GM12873 (cell line): ENCODE measurements around the gene A3GALT2.

Source experiments
- CTCF ChIP-seq: IDR thresholded peaks from 2 replicates; pipeline ENCODE4 v1.5.1; 2012; ENCODE audit warnings: low read depth, mild to moderate bottlenecking, moderate library complexity, low read length, control low read depth; ENCODE audit not compliant: insufficient read depth; ENCODE audit errors: missing control alignments

Gene A3GALT2

GRCh38 chr1:33358795-33359503, 38.1 kb upstream of the A3GALT2 start:
- TF ChIP-seq CTCF = no peak

GRCh38 chr1:33358114-33358794, 37.4 kb upstream of the A3GALT2 start:
- TF ChIP-seq CTCF = no peak

- no peak for TF ChIP-seq CTCF
These were observed 36.2 kb upstream of the A3GALT2 start for GRCh38 chr1:33357099-33357498.

- no peak for TF ChIP-seq CTCF
These were observed 33.9 kb upstream of the A3GALT2 start for GRCh38 chr1:33354707-33355316.

- TF ChIP-seq CTCF = no peak
These were observed 32.6 kb upstream of the A3GALT2 start for GRCh38 chr1:33353531-33353930.

- TF ChIP-seq CTCF = no peak
These were observed 30.4 kb upstream of the A3GALT2 start for GRCh38 chr1:33351281-33351660.

- TF ChIP-seq CTCF = no peak
These were observed 29.8 kb upstream of the A3GALT2 start for GRCh38 chr1:33350611-33351280.
